Spleen (tissue), 7 donors: ENCODE data around the gene ZG16.

ENCODE experiments used
- CTCF ChIP-seq, 11 experiments: fragments of 200-600 bp in 7 of 11; fragments of 450-650 bp in 4 of 11; sonication (generic) in 4 of 11; IDR thresholded peaks in 8 of 11; conservative IDR thresholded peaks in 3 of 11; 1 replicate in 7 of 11; 2 replicates in 4 of 11; pipeline versions ENCODE4 v1.4.0 to v1.8.0; 2016 to 2021; ENCODE audit warnings: antibody characterized with exemption in 11 of 11, inconsistent platforms in 4 of 11, mild to moderate bottlenecking in 1 of 11
- POLR2A ChIP-seq, 3 donors: fragments of 450-650 bp; IDR thresholded peaks; one replicate each; pipeline ENCODE4 v1.5.1; 2017; ENCODE audit warnings: antibody characterized with exemption in 3 of 3, mild to moderate bottlenecking in 1 of 3
- POLR2AphosphoS5 ChIP-seq, 3 donors: sonication (generic); formaldehyde crosslinking; IDR thresholded peaks; one replicate each; pipeline ENCODE4 v1.5.1; 2017; ENCODE audit warnings: antibody characterized with exemption in 3 of 3
- donor health status: DM: no; HTN: no; CAD: no; lungs with moderate emphysema.
- donor health status: DM: no; HTN: no; CAD: no.
- donor health status: DM: no; HTN: no; CAD: no.

- TF ChIP-seq CTCF (IDR thresholded peaks at IDR 0.05 in 8 of 11, conservative IDR thresholded peaks at IDR 0.05 in 3 of 11) (no peak), POLR2A (IDR thresholded peaks at IDR 0.05) (no peak), POLR2AphosphoS5 (IDR thresholded peaks at IDR 0.05) (no peak)
These were observed 53.4 kb downstream of the ZG16 start for GRCh38 chr16:29831490-29831889.
